GM23338 (cell line): ENCODE results near the gene SCG3. TPM values are rescaled to one million over a fixed set of nuclear protein-coding genes. Genes with fewer than 3 reads are reported as not detected.

ENCODE experiments used
- ATAC-seq: fragments of 200-7000 bp; cut with Tn5 transposase; 3 replicates; pipeline ENCODE4 v1.9.1; 2020
- DNase-seq: peaks from one replicate; pipeline ENCODE4 v3.0.0-alpha.2; 2015; ENCODE audit warnings: low spot score
- H2AFZ ChIP-seq: fragments of 200-600 bp; sonication (generic); 2 replicates; pipeline ENCODE4 v1.8.0; 2016; ENCODE audit warnings: antibody characterized with exemption, mild to moderate bottlenecking, moderate library complexity
- H3F3A ChIP-seq: fragments of 200-600 bp; sonication (generic); replicated peaks from 2 replicates; pipeline ENCODE4 v1.8.0; 2017; ENCODE audit warnings: antibody characterized with exemption, mixed run types, low read depth
- H3K27ac ChIP-seq: fragments of 200-600 bp; sonication (generic); 2 replicates; pipeline ENCODE4 v1.6.1; 2016; ENCODE audit warnings: low read depth
- H3K27me3 ChIP-seq: fragments of 200-600 bp; sonication (generic); 2 replicates; pipeline ENCODE4 v1.8.0; 2016; ENCODE audit warnings: mild to moderate bottlenecking, mixed run types, moderate library complexity; ENCODE audit not compliant: insufficient read depth
- H3K36me3 ChIP-seq: fragments of 200-600 bp; sonication (generic); 2 replicates; pipeline ENCODE4 v1.8.0; 2016; ENCODE audit warnings: mild to moderate bottlenecking; ENCODE audit not compliant: insufficient read depth
- H3K4me1 ChIP-seq: fragments of 200-600 bp; sonication (generic); 2 replicates; pipeline ENCODE4 v1.8.0; 2016; ENCODE audit warnings: mild to moderate bottlenecking, moderate library complexity; ENCODE audit not compliant: insufficient read depth
- H3K4me2 ChIP-seq: fragments of 200-600 bp; sonication (generic); 2 replicates; pipeline ENCODE4 v1.7.1; 2017; ENCODE audit warnings: mixed run types
- H3K4me3 ChIP-seq: fragments of 200-600 bp; sonication (generic); 2 replicates; pipeline ENCODE4 v1.6.1; 2016; ENCODE audit warnings: mixed run types
- H3K79me2 ChIP-seq: fragments of 200-600 bp; sonication (generic); replicated peaks from 2 replicates; pipeline ENCODE4 v1.8.0; 2017; ENCODE audit warnings: mild to moderate bottlenecking; ENCODE audit not compliant: insufficient read depth
- H3K9me2 ChIP-seq: fragments of 200-600 bp; sonication (generic); 2 replicates; pipeline ENCODE4 v1.8.0; 2017; ENCODE audit not compliant: insufficient read depth
- H4K20me1 ChIP-seq: fragments of 200-600 bp; sonication (generic); replicated peaks from 2 replicates; pipeline ENCODE4 v1.8.0; 2017; ENCODE audit warnings: mild to moderate bottlenecking; ENCODE audit not compliant: insufficient read depth
- H3K27ac Mint-ChIP-seq: 2 replicates; pipeline ENCODE4 v1.8.0; 2020; ENCODE audit warnings: inconsistent platforms, mild to moderate bottlenecking, moderate library complexity, mixed read lengths
- H3K27me3 Mint-ChIP-seq: 3 replicates; pipeline ENCODE4 v1.8.0; 2022; ENCODE audit warnings: low read depth, mild to moderate bottlenecking, moderate library complexity, mixed read lengths, inconsistent platforms; ENCODE audit not compliant: insufficient read depth, poor library complexity
- H3K36me3 Mint-ChIP-seq: 3 replicates; pipeline ENCODE4 v1.8.0; 2021; ENCODE audit warnings: low read depth, mild to moderate bottlenecking, inconsistent platforms, moderate library complexity, mixed read lengths
- H3K4me1 Mint-ChIP-seq: 3 replicates; pipeline ENCODE4 v1.8.0; 2020; ENCODE audit warnings: mild to moderate bottlenecking, inconsistent platforms, mixed read lengths
- H3K4me3 Mint-ChIP-seq: 3 replicates; pipeline ENCODE4 v1.8.0; 2021; ENCODE audit warnings: moderate library complexity, mild to moderate bottlenecking, inconsistent platforms, mixed read lengths
- H3K9me3 Mint-ChIP-seq: 3 replicates; pipeline ENCODE4 v1.8.0; 2020; ENCODE audit warnings: moderate library complexity, mild to moderate bottlenecking, inconsistent platforms, mixed read lengths
- CREB1 ChIP-seq: fragments of 250-450 bp; sonication (Bioruptor Pico); IDR thresholded peaks from 2 replicates; pipeline ENCODE4 v1.5.0; 2020; ENCODE audit warnings: low read depth, mild to moderate bottlenecking, moderate library complexity
- EZH2phosphoT487 ChIP-seq: fragments of 200-600 bp; sonication (generic); IDR thresholded peaks from one replicate; pipeline ENCODE4 v1.8.1; 2018; ENCODE audit warnings: antibody characterized with exemption; ENCODE audit not compliant: unreplicated experiment
- NANOG ChIP-seq: IDR thresholded peaks from 2 replicates; pipeline ENCODE4 v1.6.1; 2016; ENCODE audit warnings: antibody characterized with exemption, borderline replicate concordance
- POLR2AphosphoS5 ChIP-seq: IDR thresholded peaks from 2 replicates; pipeline ENCODE4 v1.6.1; 2016; ENCODE audit warnings: antibody characterized with exemption, low read depth
- REST ChIP-seq: IDR thresholded peaks from one replicate; pipeline ENCODE4 v1.6.1; 2018; ENCODE audit warnings: antibody characterized with exemption; ENCODE audit not compliant: unreplicated experiment
- STAT1 ChIP-seq: IDR thresholded peaks from one replicate; pipeline ENCODE4 v1.6.1; 2016; ENCODE audit warnings: antibody characterized with exemption; ENCODE audit not compliant: unreplicated experiment
- ZNF462 ChIP-seq: fragments of 250-450 bp; sonication (Bioruptor Pico); IDR thresholded peaks from 2 replicates; pipeline ENCODE4 v1.5.0; 2020; ENCODE audit warnings: mild to moderate bottlenecking, moderate library complexity
- polyA plus RNA-seq: library from polyadenylated mRNA; unstranded; fragments of >200 nt; fragmentation: Nextera tagmentation; extraction: Ambion mirVana; gene quantifications from 2 replicates; pipeline ENCODE4 v1.2.1, GENCODE V29; 2016
- total RNA-seq: library from RNA; depleted of rRNA; stranded (reverse); fragments of >200 nt; shearing (Covaris generic); gene quantifications from 2 replicates; pipeline ENCODE4 v1.2.3, GENCODE V29; 2014

SCG3 gene
- total and polyA plus RNA-seq, 2 experiments from 2014 or later, result 44.2 to 99.5 TPM

DNA sequence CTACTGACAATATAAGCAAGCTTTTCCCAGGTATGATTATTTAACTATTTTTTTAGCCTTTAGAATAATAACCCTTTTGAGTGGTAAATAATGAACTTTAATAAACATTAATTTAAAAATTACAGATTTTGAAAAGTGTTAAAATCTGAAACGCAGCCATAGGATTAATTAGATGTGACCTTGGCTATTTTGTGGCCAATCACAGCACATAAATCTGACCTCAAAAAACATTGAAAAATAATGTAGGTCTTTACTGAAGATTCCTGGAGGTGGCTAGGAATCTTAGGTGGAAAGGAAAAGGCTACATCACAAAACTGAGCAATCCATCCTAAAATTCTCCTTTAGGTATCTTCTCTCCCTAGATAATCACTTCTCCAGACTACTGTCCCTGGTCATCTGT, 18.1 kb downstream of the SCG3 start (continued):
- no peak for TF ChIP-seq ZNF462

GRCh38 chr15:51702710-51703109, 21.4 kb downstream of the SCG3 start:
- Histone ChIP-seq H4K20me1 (no peaks in the 10 kb centered on the region), H3K27ac (no peak overlapping the region), H3K4me1 (no peaks in the 10 kb centered on the region), H3K9me2 (no peaks in the 10 kb centered on the region), H3K4me2 (no peak overlapping the region), H3F3A (no peaks in the 10 kb centered on the region), H2AFZ (no peak overlapping the region), H3K36me3 (peaks cover 14% of the 10 kb centered on the region), H3K27me3 (no peaks in the 10 kb centered on the region), H3K4me3 (no peak overlapping the region), H3K79me2 (no peaks in the 10 kb centered on the region)
- H3K9me3 Mint-ChIP-seq, result no peaks in the 10 kb centered on the region
- peaks cover 32% of the 10 kb centered on the region for H3K36me3 Mint-ChIP-seq
- H3K4me3 Mint-ChIP-seq, result no peak overlapping the region
- H3K27ac Mint-ChIP-seq, result no peak overlapping the region
- no peaks in the 10 kb centered on the region for H3K4me1 Mint-ChIP-seq
- no peaks in the 10 kb centered on the region for H3K27me3 Mint-ChIP-seq
- ATAC-seq, result no peak
- no peak for DNase-seq
- TF ChIP-seq ZNF462 (no peak), REST (no peak), STAT1 (no peak), NANOG (no peak), CREB1 (CRISPR knock-in tag) (no peak), POLR2AphosphoS5 (no peak), EZH2phosphoT487 (no peak)
